ENCODE results near the gene TRMO.

Gene TRMO

DNA sequence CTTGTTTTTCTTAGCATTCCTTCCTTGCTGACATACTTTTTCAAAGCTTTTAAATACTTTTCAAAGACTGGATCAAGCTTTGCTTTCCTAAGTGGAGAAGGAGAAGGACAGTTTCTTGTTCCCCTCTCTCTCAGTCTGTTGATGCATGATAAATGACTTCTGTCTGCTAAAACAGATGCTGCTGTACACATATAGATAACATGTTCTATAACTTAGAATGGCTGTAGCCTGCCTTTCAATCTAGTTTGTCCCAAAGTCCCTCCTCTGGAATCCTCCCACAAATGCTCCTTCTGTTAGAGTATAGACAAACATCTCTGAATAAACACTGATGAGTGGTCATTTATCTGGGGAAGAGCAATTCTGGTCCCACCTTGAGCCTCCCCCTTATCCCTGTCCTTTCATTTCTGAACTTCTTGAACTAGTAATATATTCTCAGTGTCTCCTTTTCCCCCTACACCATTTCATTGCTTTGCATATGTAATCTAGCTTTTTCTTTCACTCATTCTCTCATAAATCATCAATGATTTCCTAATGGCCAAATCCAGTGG is 21.1 kb upstream of the TRMO start:
- no peaks in the 10 kb centered on the region for H3K36me3 ChIP-seq (ENCODE audit: control insufficient read depth, insufficient read depth, low read length)
- no peak for DNase-seq (ENCODE audit: extremely low read depth, insufficient read length)
- H3K4me3 ChIP-seq (replicated peaks; ENCODE audit: low read depth, low read length): no peak overlapping the region
- no peaks in the 10 kb centered on the region for H3K27me3 ChIP-seq (replicated peaks; ENCODE audit: control insufficient read depth, insufficient read depth, low read length)
- TF ChIP-seq, protein P1, sequence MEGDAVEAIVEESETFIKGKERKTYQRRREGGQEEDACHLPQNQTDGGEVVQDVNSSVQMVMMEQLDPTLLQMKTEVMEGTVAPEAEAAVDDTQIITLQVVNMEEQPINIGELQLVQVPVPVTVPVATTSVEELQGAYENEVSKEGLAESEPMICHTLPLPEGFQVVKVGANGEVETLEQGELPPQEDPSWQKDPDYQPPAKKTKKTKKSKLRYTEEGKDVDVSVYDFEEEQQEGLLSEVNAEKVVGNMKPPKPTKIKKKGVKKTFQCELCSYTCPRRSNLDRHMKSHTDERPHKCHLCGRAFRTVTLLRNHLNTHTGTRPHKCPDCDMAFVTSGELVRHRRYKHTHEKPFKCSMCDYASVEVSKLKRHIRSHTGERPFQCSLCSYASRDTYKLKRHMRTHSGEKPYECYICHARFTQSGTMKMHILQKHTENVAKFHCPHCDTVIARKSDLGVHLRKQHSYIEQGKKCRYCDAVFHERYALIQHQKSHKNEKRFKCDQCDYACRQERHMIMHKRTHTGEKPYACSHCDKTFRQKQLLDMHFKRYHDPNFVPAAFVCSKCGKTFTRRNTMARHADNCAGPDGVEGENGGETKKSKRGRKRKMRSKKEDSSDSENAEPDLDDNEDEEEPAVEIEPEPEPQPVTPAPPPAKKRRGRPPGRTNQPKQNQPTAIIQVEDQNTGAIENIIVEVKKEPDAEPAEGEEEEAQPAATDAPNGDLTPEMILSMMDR (IDR thresholded peaks at IDR 0.05; ENCODE audit: insufficient read depth, low read length, poor library complexity, severe bottlenecking): no peak

DNA sequence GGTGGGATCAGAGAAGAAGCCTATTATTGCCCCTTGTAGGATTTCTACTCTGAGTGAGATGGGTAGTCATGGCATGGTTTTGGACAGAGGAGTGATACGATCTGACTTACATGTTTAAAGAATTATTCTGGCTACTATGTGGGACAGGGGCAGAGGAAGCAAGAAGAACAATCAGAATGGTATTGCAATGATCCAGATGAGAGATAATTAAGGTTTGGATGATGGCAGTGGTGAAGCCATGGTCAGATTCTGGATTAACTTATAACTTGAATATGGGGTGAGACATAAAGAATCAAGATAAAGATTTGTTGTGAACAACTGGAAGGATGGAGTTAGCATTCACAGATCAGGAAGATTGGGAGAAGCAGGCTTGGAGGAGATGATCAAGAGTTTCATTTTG is 19.0 kb upstream of the TRMO start:
- H3K36me3 ChIP-seq (ENCODE audit: control insufficient read depth, insufficient read depth, low read length): no peaks in the 10 kb centered on the region
- no peaks in the 10 kb centered on the region for H3K27me3 ChIP-seq (replicated peaks; ENCODE audit: control insufficient read depth, insufficient read depth, low read length)
- TF ChIP-seq, protein P1 (IDR thresholded peaks at IDR 0.05; ENCODE audit: insufficient read depth, low read length, poor library complexity, severe bottlenecking): no peak
- DNase-seq (ENCODE audit: extremely low read depth, insufficient read length): no peak
- no peak overlapping the region for H3K4me3 ChIP-seq (replicated peaks; ENCODE audit: low read depth, low read length)

DNA sequence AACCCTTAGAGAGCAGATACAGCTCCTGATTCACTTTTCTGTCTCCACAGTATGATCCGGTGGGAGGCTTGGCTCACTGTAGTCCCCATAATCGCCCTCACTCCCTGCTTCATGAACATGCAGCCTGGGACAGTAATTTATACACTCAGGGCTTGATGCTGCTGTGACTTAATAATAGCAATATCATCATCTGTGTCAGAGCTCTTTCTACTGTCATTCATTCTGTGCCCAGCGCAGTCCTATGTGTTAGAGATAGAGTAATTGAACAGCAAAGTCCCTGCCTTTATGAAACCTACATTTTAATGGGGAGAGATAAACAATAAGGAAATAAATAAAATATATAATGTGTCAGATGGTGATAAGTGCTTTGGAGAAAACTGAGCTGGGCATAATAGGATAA is 18.4 kb upstream of the TRMO start:
- TF ChIP-seq, protein P1 (IDR thresholded peaks at IDR 0.05; ENCODE audit: insufficient read depth, low read length, poor library complexity, severe bottlenecking): no peak
- no peak for DNase-seq (ENCODE audit: extremely low read depth, insufficient read length)
- Histone ChIP-seq H3K27me3 (replicated peaks; ENCODE audit: control insufficient read depth, insufficient read depth, low read length) (no peaks in the 10 kb centered on the region), H3K36me3 (ENCODE audit: control insufficient read depth, insufficient read depth, low read length) (no peaks in the 10 kb centered on the region), H3K4me3 (replicated peaks; ENCODE audit: low read depth, low read length) (no peak overlapping the region)

DNA sequence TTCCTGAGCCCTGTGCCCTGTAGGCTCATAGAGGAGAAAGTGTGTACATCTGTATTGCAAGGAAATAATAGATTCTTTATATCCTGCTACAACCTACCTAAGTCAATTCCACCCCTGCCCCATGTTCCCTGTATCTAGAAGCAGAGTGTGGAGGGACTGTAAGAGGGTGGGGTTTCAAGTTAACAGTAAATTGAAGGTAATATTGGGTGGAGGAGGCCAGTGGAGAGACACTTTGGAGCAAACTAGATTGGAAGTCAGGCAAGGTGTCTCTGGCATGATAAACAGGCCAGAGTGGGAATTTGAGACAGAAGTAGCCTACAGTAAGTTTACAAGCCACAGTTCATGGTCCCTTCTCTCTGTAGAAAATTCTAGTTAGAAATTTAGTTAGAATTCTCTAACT is 17.9 kb upstream of the TRMO start:
- no peak overlapping the region for H3K4me3 ChIP-seq (replicated peaks; ENCODE audit: low read depth, low read length)
- DNase-seq (ENCODE audit: extremely low read depth, insufficient read length): no peak
- no peaks in the 10 kb centered on the region for H3K27me3 ChIP-seq (replicated peaks; ENCODE audit: control insufficient read depth, insufficient read depth, low read length)
- no peaks in the 10 kb centered on the region for H3K36me3 ChIP-seq (ENCODE audit: control insufficient read depth, insufficient read depth, low read length)
- TF ChIP-seq, protein P1 (IDR thresholded peaks at IDR 0.05; ENCODE audit: insufficient read depth, low read length, poor library complexity, severe bottlenecking): no peak

DNA sequence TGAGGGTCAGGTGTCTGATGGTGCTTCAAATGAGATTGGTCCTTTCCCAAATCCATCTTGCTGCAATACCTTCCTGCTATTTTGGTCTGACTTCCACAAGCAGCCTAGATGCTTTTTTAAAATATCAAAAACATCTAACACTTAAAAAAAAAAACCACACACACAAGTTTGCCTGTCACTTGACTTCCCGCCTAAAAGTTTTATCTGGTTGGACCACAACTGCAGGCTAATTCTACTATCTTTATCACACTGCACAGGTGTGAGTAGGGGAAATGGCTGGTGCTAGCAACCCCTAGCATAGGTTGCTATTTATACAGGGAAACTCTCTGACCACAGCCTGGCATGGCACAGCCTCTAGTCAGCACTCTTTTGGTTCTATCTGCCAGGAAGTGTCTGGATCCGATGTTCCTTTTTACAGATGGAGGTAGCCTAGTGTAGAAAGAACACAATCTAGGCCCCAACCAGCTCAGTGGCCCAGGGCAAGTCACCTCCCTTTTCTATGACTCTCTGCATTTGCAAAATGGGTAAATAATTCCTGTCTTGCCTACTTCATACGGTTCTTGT is 15.9 kb upstream of the TRMO start, which contains the start of gene HEMGN:
Gene HEMGN, minus strand, starts transcription at position 92 of the 564 bp plus-strand sequence. Its CDS starts 36 bp downstream, at position 56.
- DNase-seq (ENCODE audit: extremely low read depth, insufficient read length): no peak
- Histone ChIP-seq H3K36me3 (ENCODE audit: control insufficient read depth, insufficient read depth, low read length) (no peaks in the 10 kb centered on the region), H3K4me3 (replicated peaks; ENCODE audit: low read depth, low read length) (no peak within 1 kb of the TSS), H3K27me3 (replicated peaks; ENCODE audit: control insufficient read depth, insufficient read depth, low read length) (no peaks in the 10 kb centered on the region)
- TF ChIP-seq, protein P1 (IDR thresholded peaks at IDR 0.05; ENCODE audit: insufficient read depth, low read length, poor library complexity, severe bottlenecking): no peak

All from GM06990 (cell line).